B cell (primary cell): ENCODE measurements around the gene LCOR. TPM values are rescaled to one million over a fixed set of nuclear protein-coding genes. Genes with fewer than 3 reads are reported as not detected.

Experiments used
- ATAC-seq: fragments of 200-7000 bp; cut with Tn5 transposase; one replicate; pipeline ENCODE4 v1.10.0; 2021; ENCODE audit warnings: low read depth, mild to moderate bottlenecking, moderate number of reproducible peaks, moderate library complexity
- CTCF ChIA-PET: fragments of 350-600 bp; sonication (Branson Sonifier 250); formaldehyde crosslinking; loops from one replicate; lab custom pipeline; 2021; ENCODE audit warnings: antibody characterized with exemption, inconsistent platforms; lab: Charles Lee
- POLR2A ChIA-PET: fragments of 350-600 bp; sonication (Branson Sonifier 250); formaldehyde crosslinking; loops from one replicate; lab custom pipeline; 2021; ENCODE audit warnings: antibody characterized with exemption; lab: Charles Lee
- DNase-seq: peaks from one replicate; pipeline ENCODE4 v3.0.0; 2013
- H2AFZ ChIP-seq: 2 replicates; pipeline ENCODE4 v1.6.1; 2012; ENCODE audit warnings: mild to moderate bottlenecking, low read depth, low read length; ENCODE audit not compliant: insufficient read depth, poor library complexity, severe bottlenecking
- H3K27ac ChIP-seq, 2 donors: 1 replicate in 1 of 2; 2 replicates in 1 of 2; pipeline ENCODE4 v1.5.1; 2012 to 2013; ENCODE audit warnings: low read length in 2 of 2, mild to moderate bottlenecking in 2 of 2, moderate library complexity in 1 of 2
- H3K27me3 ChIP-seq, 4 experiments: fragments of 200-600 bp in 1 of 4; sonication (generic) in 1 of 4; replicated peaks in 1 of 4; 1 replicate in 2 of 4; 2 replicates in 2 of 4; pipeline versions ENCODE4 v1.6.1 to v1.7.0; 2013 to 2016; ENCODE audit warnings: low read length in 3 of 4, mild to moderate bottlenecking in 2 of 4, mixed read lengths in 1 of 4, moderate library complexity in 1 of 4; ENCODE audit not compliant: insufficient read depth in 4 of 4, control insufficient read depth in 3 of 4; ENCODE audit errors: control extremely low read depth in 1 of 4
- H3K36me3 ChIP-seq, 2 experiments: replicated peaks in 1 of 2; 1 replicate in 1 of 2; 2 replicates in 1 of 2; pipeline versions ENCODE4 v1.6.1 to v1.7.1; 2013; ENCODE audit warnings: low read length in 1 of 2; ENCODE audit not compliant: insufficient read depth in 2 of 2, control insufficient read depth in 1 of 2; ENCODE audit errors: control extremely low read depth in 1 of 2, extremely low read depth in 1 of 2
- H3K4me1 ChIP-seq, 2 donors: fragments of 200-600 bp in 1 of 2; sonication (generic) in 1 of 2; 1 replicate in 1 of 2; 2 replicates in 1 of 2; pipeline versions ENCODE4 v1.5.1 to v1.6.1; 2013 to 2017; ENCODE audit warnings: low read length in 2 of 2; ENCODE audit not compliant: control insufficient read depth in 2 of 2, insufficient read depth in 2 of 2
- H3K4me2 ChIP-seq: replicated peaks from 2 replicates; pipeline ENCODE3; 2012; ENCODE audit warnings: mild to moderate bottlenecking, low read depth, low read length; ENCODE audit not compliant: poor library complexity, severe bottlenecking
- H3K4me3 ChIP-seq, 5 experiments: fragments of 200-600 bp in 1 of 5; sonication (generic) in 1 of 5; 1 replicate in 3 of 5; 2 replicates in 2 of 5; pipeline versions ENCODE4 v1.5.1 to v1.7.0; 2011 to 2016; ENCODE audit warnings: low read length in 4 of 5, mild to moderate bottlenecking in 4 of 5, low read depth in 2 of 5, control low read depth in 1 of 5, moderate library complexity in 1 of 5; ENCODE audit not compliant: insufficient read depth in 1 of 5; ENCODE audit errors: control extremely low read depth in 1 of 5, extremely low read depth in 1 of 5
- H3K79me2 ChIP-seq: fragments of 200-600 bp; sonication (generic); one replicate; pipeline ENCODE4 v1.6.0; 2016; ENCODE audit warnings: low read length; ENCODE audit not compliant: control insufficient read depth, insufficient read depth
- H3K9ac ChIP-seq: fragments of 200-600 bp; sonication (generic); 2 replicates; pipeline ENCODE4 v1.6.1; 2017; ENCODE audit warnings: mild to moderate bottlenecking, low read length, moderate library complexity
- H3K9me3 ChIP-seq, 3 donors: one replicate each; pipeline versions ENCODE4 v1.6.1 to v1.7.1; 2013; ENCODE audit warnings: low read length in 2 of 3; ENCODE audit not compliant: control insufficient read depth in 2 of 3, insufficient read depth in 1 of 3; ENCODE audit errors: control extremely low read depth in 1 of 3
- H4K20me1 ChIP-seq: 2 replicates; pipeline ENCODE4 v1.6.0; 2012; ENCODE audit warnings: mild to moderate bottlenecking, low read length; ENCODE audit not compliant: insufficient read depth, control insufficient read depth, poor library complexity, severe bottlenecking
- H3K27ac Mint-ChIP-seq: one replicate; pipeline ENCODE4 v1.8.0; 2021; ENCODE audit warnings: mixed read lengths
- H3K27me3 Mint-ChIP-seq: one replicate; pipeline ENCODE4 v1.8.0; 2021; ENCODE audit warnings: mixed read lengths
- H3K4me1 Mint-ChIP-seq: one replicate; pipeline ENCODE4 v1.8.0; 2021; ENCODE audit warnings: mixed read lengths
- H3K4me3 Mint-ChIP-seq: one replicate; pipeline ENCODE4 v1.8.0; 2021; ENCODE audit warnings: mixed read lengths
- H3K9me3 Mint-ChIP-seq: one replicate; pipeline ENCODE4 v1.8.0; 2022; ENCODE audit warnings: mixed read lengths; ENCODE audit not compliant: insufficient read depth
- EZH2 ChIP-seq: IDR thresholded peaks from 2 replicates; pipeline ENCODE4 v1.6.1; 2012; ENCODE audit warnings: borderline replicate concordance, low read depth, mild to moderate bottlenecking, moderate library complexity, low read length; ENCODE audit not compliant: insufficient read depth, poor library complexity, severe bottlenecking
- WGBS: methylation state at CpG from one replicate; pipeline ENCODE4 v1.1.5; 2013; ENCODE audit warnings: missing lambda C conversion rate; ENCODE audit not compliant: insufficient coverage; 5-methylcytosine and 5-hydroxymethylcytosine counted together
- intact Hi-C: fragments of 100-400 bp; cut with micrococcal nuclease; formaldehyde crosslinking; loops from one replicate; pipeline ENCODE4 v1.10.0; 2022
- polyA plus RNA-seq: library from polyadenylated mRNA; depleted of rRNA; stranded (reverse); fragments of >200 nt; gene quantifications from 2 replicates; pipeline ENCODE4 v1.2.3, GENCODE V29; 2012
- small RNA-seq: library from RNA; depleted of rRNA; stranded (forward); fragments of <200 nt; gene quantifications from one replicate; pipeline ENCODE3, GENCODE V24; 2012; ENCODE audit warnings: low replicate concordance, low read depth; ENCODE audit not compliant: insufficient read length
- total RNA-seq, 2 donors: library from RNA; stranded (reverse); fragments of 120-200 nt in 1 of 2; gene quantifications; 1 replicate in 1 of 2; 2 replicates in 1 of 2; pipeline versions ENCODE4 v1.2.3 to v1.2.4, GENCODE V29; 2013 to 2022
- TF ChIP-seq, protein P1 (sequence below): fragments of 200-600 bp; IDR thresholded peaks from one replicate; pipeline ENCODE4 v1.8.0; 2022; ENCODE audit warnings: antibody characterized with exemption, mild to moderate bottlenecking

LCOR gene
- total and polyA plus RNA-seq, 2 donors (not counting 1 experiment from before 2014, with no cell fraction given), result 5.1 to 70.0 TPM

DNA sequence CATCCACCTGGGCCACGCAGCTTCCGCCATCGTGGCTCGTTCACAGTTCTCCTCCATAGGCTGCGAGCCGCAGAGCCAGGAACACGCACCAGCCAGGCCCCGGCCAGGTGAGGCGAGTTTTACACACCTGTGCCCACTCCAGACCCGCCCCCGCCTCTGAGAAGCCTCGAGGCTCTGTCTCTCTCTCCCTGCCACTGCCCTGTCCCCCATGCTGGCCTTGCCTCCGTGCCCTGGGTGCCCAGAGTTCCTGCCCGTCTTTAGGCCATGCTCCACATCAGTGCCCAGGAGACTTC is 211.4 kb downstream of the LCOR start:
- Histone ChIP-seq H3K4me1 (no peaks in the 10 kb centered on the region), H3K27ac (no peak overlapping the region), H3K27me3 (no peaks in the 10 kb centered on the region), H3K79me2 (no peaks in the 10 kb centered on the region), H3K36me3 (no peaks in the 10 kb centered on the region), H3K4me2 (no peak overlapping the region), H3K4me3 (no peak overlapping the region), H3K9me3 (peaks cover 0 to 3% (median 3%) of the 10 kb centered on the region in 3 donors), H2AFZ (no peak overlapping the region), H4K20me1 (no peaks in the 10 kb centered on the region), H3K9ac (no peak overlapping the region)
- 96% methylated on average over 14 of the region's 14 CpGs for WGBS
- no peak overlapping the region for H3K27ac Mint-ChIP-seq
- no peaks in the 10 kb centered on the region for H3K27me3 Mint-ChIP-seq
- intact Hi-C loops, result no loop called here
- ChIA-PET CTCF (no interaction called here), POLR2A (no interaction called here)
- ATAC-seq, result no peak
- no peak overlapping the region for H3K4me3 Mint-ChIP-seq
- no peak for DNase-seq
- TF ChIP-seq, protein P1, sequence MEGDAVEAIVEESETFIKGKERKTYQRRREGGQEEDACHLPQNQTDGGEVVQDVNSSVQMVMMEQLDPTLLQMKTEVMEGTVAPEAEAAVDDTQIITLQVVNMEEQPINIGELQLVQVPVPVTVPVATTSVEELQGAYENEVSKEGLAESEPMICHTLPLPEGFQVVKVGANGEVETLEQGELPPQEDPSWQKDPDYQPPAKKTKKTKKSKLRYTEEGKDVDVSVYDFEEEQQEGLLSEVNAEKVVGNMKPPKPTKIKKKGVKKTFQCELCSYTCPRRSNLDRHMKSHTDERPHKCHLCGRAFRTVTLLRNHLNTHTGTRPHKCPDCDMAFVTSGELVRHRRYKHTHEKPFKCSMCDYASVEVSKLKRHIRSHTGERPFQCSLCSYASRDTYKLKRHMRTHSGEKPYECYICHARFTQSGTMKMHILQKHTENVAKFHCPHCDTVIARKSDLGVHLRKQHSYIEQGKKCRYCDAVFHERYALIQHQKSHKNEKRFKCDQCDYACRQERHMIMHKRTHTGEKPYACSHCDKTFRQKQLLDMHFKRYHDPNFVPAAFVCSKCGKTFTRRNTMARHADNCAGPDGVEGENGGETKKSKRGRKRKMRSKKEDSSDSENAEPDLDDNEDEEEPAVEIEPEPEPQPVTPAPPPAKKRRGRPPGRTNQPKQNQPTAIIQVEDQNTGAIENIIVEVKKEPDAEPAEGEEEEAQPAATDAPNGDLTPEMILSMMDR, result no peak
- TF ChIP-seq EZH2, result no peak
- H3K9me3 Mint-ChIP-seq, result no peaks in the 10 kb centered on the region
- H3K4me1 Mint-ChIP-seq, result peaks cover 2% of the 10 kb centered on the region

Small RNAs within 50 kb of the gene (small RNA-seq; reads per million reads assigned to genes)
- gene HMGN2P35 (not detected), gene MIR607 (not detected)

Other genes starting within 250 kb of the LCOR start
- 62.8 and 63.4 TPM in 2 replicates for gene TM9SF3, start 245.3 kb upstream of the LCOR start, total RNA-seq
- gene TM9SF3, start 245.3 kb upstream of the LCOR start, polyA plus RNA-seq, result 6.9 and 19.9 TPM in 2 replicates
- gene PIK3AP1, start 111.8 kb upstream of the LCOR start, total RNA-seq, result 125 and 137 TPM in 2 replicates
- 130 and 167 TPM in 2 replicates for gene PIK3AP1, start 111.8 kb upstream of the LCOR start, polyA plus RNA-seq